Lung (tissue), 13 donors: ENCODE results near the gene GSPT1. TPM values are rescaled to one million over a fixed set of nuclear protein-coding genes. Genes with fewer than 3 reads are reported as not detected.
A peak's percentile ranks its signal among the peaks of the same experiment; 100 is the strongest.
"Not testable (repeated sequence)": the region's sequence is repeated elsewhere in the genome, so short reads cannot be mapped to it uniquely, and the experiment has no call there.

Experiments used
- ATAC-seq: fragments of 200-7000 bp; cut with Tn5 transposase; one replicate; pipeline ENCODE4 v1.9.1; 2020; ENCODE audit warnings: moderate number of reproducible peaks; ENCODE audit not compliant: insufficient read depth, low FRiP score
- DNase-seq, 3 donors: peaks; one replicate each; pipeline ENCODE4 v3.0.0-alpha.2; 2013 to 2017
- H3K27ac ChIP-seq, 2 donors: one replicate each; pipeline ENCODE4 v1.5.1; 2013; ENCODE audit warnings: mild to moderate bottlenecking in 2 of 2, moderate library complexity in 2 of 2, control low read depth in 1 of 2, inconsistent platforms in 1 of 2, low read depth in 1 of 2, low read length in 1 of 2
- H3K27me3 ChIP-seq, 3 donors: one replicate each; pipeline ENCODE4 v1.5.1; 2013; ENCODE audit warnings: low read length in 2 of 3; ENCODE audit not compliant: control insufficient read depth in 3 of 3, insufficient read depth in 3 of 3
- H3K36me3 ChIP-seq, 4 donors: one replicate each; pipeline ENCODE4 v1.5.1; 2013; ENCODE audit warnings: low read length in 4 of 4, mild to moderate bottlenecking in 1 of 4, moderate library complexity in 1 of 4; ENCODE audit not compliant: control insufficient read depth in 4 of 4, insufficient read depth in 4 of 4
- H3K4me1 ChIP-seq, 5 donors: one replicate each; pipeline ENCODE4 v1.5.1; 2013; ENCODE audit warnings: low read length in 5 of 5, mild to moderate bottlenecking in 2 of 5, moderate library complexity in 1 of 5; ENCODE audit not compliant: control insufficient read depth in 5 of 5, insufficient read depth in 5 of 5
- H3K4me3 ChIP-seq: one replicate; pipeline ENCODE4 v1.5.1; 2013; ENCODE audit warnings: mild to moderate bottlenecking, control low read depth, moderate library complexity
- H3K9ac ChIP-seq, 2 donors: one replicate each; pipeline ENCODE4 v1.5.1; 2013; ENCODE audit warnings: low read length in 2 of 2, control low read depth in 1 of 2; ENCODE audit not compliant: insufficient read depth in 1 of 2
- H3K9me3 ChIP-seq, 4 donors: one replicate each; pipeline ENCODE4 v1.5.1; 2013; ENCODE audit warnings: low read length in 3 of 4, mild to moderate bottlenecking in 1 of 4, moderate library complexity in 1 of 4; ENCODE audit not compliant: control insufficient read depth in 4 of 4, insufficient read depth in 3 of 4
- WGBS, 2 donors: extraction: QIAGEN DNeasy Blood & Tissue Kit; methylation state at CpG; one replicate each; pipeline ENCODE4 v1.1.7; 2013; 5-methylcytosine and 5-hydroxymethylcytosine counted together
- polyA plus RNA-seq, 2 donors: library from polyadenylated mRNA; stranded (reverse); fragments of 200-250 nt; gene quantifications; one replicate each; pipeline ENCODE4 v1.2.1, GENCODE V29; 2013
- small RNA-seq: library from RNA; depleted of rRNA; stranded (forward); fragments of <200 nt; gene quantifications from one replicate; pipeline ENCODE3, GENCODE V24; 2014; ENCODE audit warnings: low replicate concordance
- total RNA-seq, 2 donors: library from RNA; depleted of rRNA in 1 of 2; stranded (reverse); fragments of >200 nt in 1 of 2; gene quantifications; one replicate each; pipeline ENCODE4 v1.2.1, GENCODE V29; 2014 to 2021
- TF ChIP-seq, protein P1 (sequence below): IDR thresholded peaks from 2 replicates; pipeline ENCODE4 v1.5.1; 2012; ENCODE audit warnings: mild to moderate bottlenecking; ENCODE audit errors: control extremely low read depth, extremely low read depth
- donor health status: control.
- donor health status: control.
- donor health status: Bipolar disorder and iron deficiency.
- donor health status: healthy.
- donor health status: DM: yes; HTN: yes; CAD: no.

The GSPT1 gene
- total and polyA plus RNA-seq, 4 donors = 27.2 to 116 (median 83.6) TPM

DNA sequence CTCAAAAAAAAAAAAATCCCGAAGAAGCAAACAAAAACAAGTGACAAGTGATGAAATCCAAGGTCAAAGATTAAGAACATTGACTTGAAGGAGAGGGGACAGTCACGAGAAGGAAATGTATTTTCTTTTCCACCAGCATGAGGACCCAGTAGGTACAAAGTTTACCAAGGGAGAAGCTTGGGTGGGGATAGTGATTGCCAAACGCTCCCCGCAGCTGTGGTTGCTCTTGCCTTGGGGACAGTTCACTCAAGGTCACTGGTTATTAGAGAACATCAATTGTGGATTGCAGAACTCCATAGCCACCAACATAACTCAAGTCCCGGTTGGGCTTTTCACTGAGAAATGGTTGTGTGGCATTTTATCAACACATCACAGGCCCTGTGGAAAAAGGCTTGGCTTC lies 91.4 kb downstream of the GSPT1 start:
- TF ChIP-seq, protein P1, sequence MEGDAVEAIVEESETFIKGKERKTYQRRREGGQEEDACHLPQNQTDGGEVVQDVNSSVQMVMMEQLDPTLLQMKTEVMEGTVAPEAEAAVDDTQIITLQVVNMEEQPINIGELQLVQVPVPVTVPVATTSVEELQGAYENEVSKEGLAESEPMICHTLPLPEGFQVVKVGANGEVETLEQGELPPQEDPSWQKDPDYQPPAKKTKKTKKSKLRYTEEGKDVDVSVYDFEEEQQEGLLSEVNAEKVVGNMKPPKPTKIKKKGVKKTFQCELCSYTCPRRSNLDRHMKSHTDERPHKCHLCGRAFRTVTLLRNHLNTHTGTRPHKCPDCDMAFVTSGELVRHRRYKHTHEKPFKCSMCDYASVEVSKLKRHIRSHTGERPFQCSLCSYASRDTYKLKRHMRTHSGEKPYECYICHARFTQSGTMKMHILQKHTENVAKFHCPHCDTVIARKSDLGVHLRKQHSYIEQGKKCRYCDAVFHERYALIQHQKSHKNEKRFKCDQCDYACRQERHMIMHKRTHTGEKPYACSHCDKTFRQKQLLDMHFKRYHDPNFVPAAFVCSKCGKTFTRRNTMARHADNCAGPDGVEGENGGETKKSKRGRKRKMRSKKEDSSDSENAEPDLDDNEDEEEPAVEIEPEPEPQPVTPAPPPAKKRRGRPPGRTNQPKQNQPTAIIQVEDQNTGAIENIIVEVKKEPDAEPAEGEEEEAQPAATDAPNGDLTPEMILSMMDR = no peak
- H3K9ac ChIP-seq = no peak overlapping the region
- ATAC-seq (peak; percentile 53), DNase-seq (peak in 1 of 3 donors; percentile 37)
- WGBS, 2 donors = 25 to 32% methylated on average over 5 of the region's 5 CpGs
- H3K27me3 ChIP-seq = no peaks in the 10 kb centered on the region
- H3K27ac ChIP-seq = no peak overlapping the region
- H3K4me1 ChIP-seq = peaks cover 0 to 2% (median 0%) of the 10 kb centered on the region in 5 donors
- H3K9me3 ChIP-seq = no peaks in the 10 kb centered on the region
- H3K36me3 ChIP-seq = no peaks in the 10 kb centered on the region
- no peak overlapping the region for H3K4me3 ChIP-seq

DNA sequence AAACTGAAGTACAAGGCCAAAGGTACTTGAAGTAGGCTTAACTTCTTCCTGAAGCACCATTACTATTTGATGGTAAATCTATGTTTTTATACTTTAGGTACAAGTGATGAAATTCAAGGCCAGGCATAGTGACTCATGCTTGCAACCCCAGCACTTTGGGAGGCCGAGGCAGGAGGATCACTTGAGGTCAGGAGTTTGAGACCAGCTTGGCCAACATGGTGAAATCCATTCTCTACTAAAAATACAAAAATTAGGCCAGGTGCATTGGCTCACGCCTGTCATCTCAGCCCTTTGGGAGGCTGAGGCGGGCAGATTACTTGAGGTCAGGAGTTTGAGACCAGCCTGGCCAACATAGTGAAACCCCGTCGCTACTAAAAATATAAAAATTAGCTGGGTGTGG lies 92.1 kb downstream of the GSPT1 start:
- H3K9ac ChIP-seq, H3K4me3 ChIP-seq, H3K27me3 ChIP-seq, H3K4me1 ChIP-seq, H3K36me3 ChIP-seq, H3K27ac ChIP-seq, ATAC-seq, DNase-seq, H3K9me3 ChIP-seq: not testable (repeated sequence)
- 91 to 92% methylated on average over 5 of the region's 5 CpGs for WGBS, 2 donors

DNA sequence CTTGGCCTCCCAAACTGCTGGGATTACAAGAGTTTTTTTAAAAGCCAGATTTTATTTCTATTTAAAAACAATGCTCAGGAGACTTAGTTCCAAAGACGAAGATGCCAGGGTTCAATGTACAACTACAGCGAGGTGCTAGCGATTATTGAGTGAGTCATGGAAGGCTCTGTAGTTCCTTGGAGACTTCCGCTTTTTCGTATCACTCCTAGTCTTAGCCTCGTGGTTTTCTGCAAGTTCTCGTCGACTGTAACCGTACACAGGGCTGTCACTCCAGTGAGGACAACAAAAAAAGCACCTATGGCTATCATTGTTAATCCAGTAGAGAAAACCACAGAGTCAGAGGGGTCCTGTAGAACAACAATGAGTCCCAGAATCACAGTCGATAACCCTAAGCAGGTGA lies 96.0 kb downstream of the GSPT1 start:
- Histone ChIP-seq H3K4me1 (peaks cover 0 to 2% (median 0%) of the 10 kb centered on the region in 5 donors), H3K27me3 (no peaks in the 10 kb centered on the region), H3K4me3 (no peak overlapping the region), H3K36me3 (no peaks in the 10 kb centered on the region), H3K27ac (no peak overlapping the region), H3K9ac (no peak overlapping the region), H3K9me3 (no peaks in the 10 kb centered on the region)
- ATAC-seq = peak; percentile 27
- TF ChIP-seq, protein P1 = no peak
- no peak for DNase-seq
- 51 to 69% methylated on average over 10 of the region's 10 CpGs for WGBS, 2 donors

GRCh38 chr16:11818970-11819369 lies 96.8 kb downstream of the GSPT1 start:
- H3K4me3 ChIP-seq, H3K36me3 ChIP-seq, H3K27me3 ChIP-seq, DNase-seq, H3K4me1 ChIP-seq, H3K9ac ChIP-seq, ATAC-seq, H3K9me3 ChIP-seq, H3K27ac ChIP-seq: not testable (repeated sequence)
- 85 to 91% methylated on average over 13 of the region's 13 CpGs for WGBS, 2 donors

Small RNAs within 50 kb of the gene (small RNA-seq; reads per million reads assigned to genes)
- gene AC007216.5 (not detected), gene COX6CP1 (not detected)

Other genes with a start within 250 kb of the GSPT1 start
- 10 to 100 TPM; 18.1 to 19.7 TPM for gene SNN, start 247.5 kb downstream of the GSPT1 start, total RNA-seq
- 10 to 100 TPM in 1 of 2 donors, 1 to 10 TPM in 1; 9.4 to 29.0 TPM for gene SNN, start 247.5 kb downstream of the GSPT1 start, polyA plus RNA-seq
- 10 to 100 TPM; 64.8 to 78.8 TPM for gene TXNDC11, start 173.1 kb downstream of the GSPT1 start, total RNA-seq
- 10 to 100 TPM; 70.0 to 74.3 TPM for gene TXNDC11, start 173.1 kb downstream of the GSPT1 start, polyA plus RNA-seq
- gene ZC3H7A, start 118.7 kb downstream of the GSPT1 start, total RNA-seq = 100 to 1,000 TPM in 1 of 2 donors, 10 to 100 TPM in 1; 46.3 to 127 TPM
- gene ZC3H7A, start 118.7 kb downstream of the GSPT1 start, polyA plus RNA-seq = 10 to 100 TPM; 22.1 to 26.1 TPM
- gene RSL1D1, start 64.4 kb downstream of the GSPT1 start, total RNA-seq = 100 to 1,000 TPM in 1 of 2 donors, 10 to 100 TPM in 1; 99.9 to 206 TPM
- gene RSL1D1, start 64.4 kb downstream of the GSPT1 start, polyA plus RNA-seq = 10 to 100 TPM; 68.5 to 79.9 TPM
- gene NPIPB2, start 26.1 kb upstream of the GSPT1 start, total RNA-seq = 10 to 100 TPM in 1 of 2 donors, 1 to 10 TPM in 1; 8.4 to 10.1 TPM
- 1 to 10 TPM; 5.5 to 6.6 TPM for gene NPIPB2, start 26.1 kb upstream of the GSPT1 start, polyA plus RNA-seq
- 1 to 10 TPM; 1.5 to 3.2 TPM for gene TNFRSF17, start 49.3 kb upstream of the GSPT1 start, total RNA-seq
- 1 to 10 TPM in 1 of 2 donors, under 1 TPM in 1; 0.30 to 1.3 TPM for gene TNFRSF17, start 49.3 kb upstream of the GSPT1 start, polyA plus RNA-seq
- gene SNX29, start 60.8 kb upstream of the GSPT1 start, total RNA-seq = 10 to 100 TPM; 25.5 to 45.9 TPM
- gene SNX29, start 60.8 kb upstream of the GSPT1 start, polyA plus RNA-seq = 1 to 10 TPM; 4.8 to 6.6 TPM